C4-2B (cell line): ENCODE measurements around the gene DENND1A.

Source experiments
- H3K27ac ChIP-seq: fragments of 450-650 bp; 2 replicates; pipeline ENCODE4 v1.5.1; 2017
- ZFX ChIP-seq: fragments of 450-650 bp; IDR thresholded peaks from 2 replicates; pipeline ENCODE4 v1.6.1; 2017
- TF ChIP-seq, protein P1 (sequence below): fragments of 450-650 bp; conservative IDR thresholded peaks from 2 replicates; pipeline ENCODE4 v1.5.1; 2017; ENCODE audit warnings: mild to moderate bottlenecking

Gene DENND1A

DNA sequence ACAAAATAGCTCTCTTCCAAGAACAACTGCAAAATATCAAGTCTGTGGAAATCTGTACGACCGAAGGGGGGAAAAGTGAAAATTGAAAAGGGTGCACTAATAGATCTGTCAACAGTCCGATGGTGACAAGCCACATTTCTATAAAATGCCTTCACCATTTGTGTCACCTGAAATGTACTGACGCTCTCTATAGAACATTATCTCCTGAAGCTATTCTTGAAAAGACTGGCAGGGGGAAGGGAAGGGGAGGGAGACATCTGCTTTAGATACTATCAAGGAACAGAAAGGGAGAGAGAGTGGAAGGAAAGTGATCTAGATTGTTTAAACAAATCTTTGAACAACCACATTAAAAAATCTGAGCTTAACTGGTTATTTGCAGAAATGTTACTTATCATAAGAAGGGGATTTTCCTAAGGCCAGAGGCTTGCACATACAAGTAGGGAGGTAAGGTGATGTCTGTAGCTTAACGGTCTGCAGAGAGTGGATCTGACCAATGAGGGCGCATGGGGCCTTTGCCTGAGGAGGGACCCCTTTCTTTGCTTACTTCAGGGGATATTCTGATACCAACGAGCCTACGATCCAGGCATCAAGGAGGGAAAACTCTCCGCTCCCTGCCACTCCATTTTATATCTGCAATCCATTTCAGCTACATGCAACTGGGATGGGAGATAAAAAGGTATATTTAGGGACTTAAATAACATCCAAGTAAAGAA lies 481.8 kb downstream of the DENND1A start:
- TF ChIP-seq ZFX: no peak
- TF ChIP-seq, protein P1, sequence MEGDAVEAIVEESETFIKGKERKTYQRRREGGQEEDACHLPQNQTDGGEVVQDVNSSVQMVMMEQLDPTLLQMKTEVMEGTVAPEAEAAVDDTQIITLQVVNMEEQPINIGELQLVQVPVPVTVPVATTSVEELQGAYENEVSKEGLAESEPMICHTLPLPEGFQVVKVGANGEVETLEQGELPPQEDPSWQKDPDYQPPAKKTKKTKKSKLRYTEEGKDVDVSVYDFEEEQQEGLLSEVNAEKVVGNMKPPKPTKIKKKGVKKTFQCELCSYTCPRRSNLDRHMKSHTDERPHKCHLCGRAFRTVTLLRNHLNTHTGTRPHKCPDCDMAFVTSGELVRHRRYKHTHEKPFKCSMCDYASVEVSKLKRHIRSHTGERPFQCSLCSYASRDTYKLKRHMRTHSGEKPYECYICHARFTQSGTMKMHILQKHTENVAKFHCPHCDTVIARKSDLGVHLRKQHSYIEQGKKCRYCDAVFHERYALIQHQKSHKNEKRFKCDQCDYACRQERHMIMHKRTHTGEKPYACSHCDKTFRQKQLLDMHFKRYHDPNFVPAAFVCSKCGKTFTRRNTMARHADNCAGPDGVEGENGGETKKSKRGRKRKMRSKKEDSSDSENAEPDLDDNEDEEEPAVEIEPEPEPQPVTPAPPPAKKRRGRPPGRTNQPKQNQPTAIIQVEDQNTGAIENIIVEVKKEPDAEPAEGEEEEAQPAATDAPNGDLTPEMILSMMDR: no peak
- H3K27ac ChIP-seq: no peak overlapping the region

DNA sequence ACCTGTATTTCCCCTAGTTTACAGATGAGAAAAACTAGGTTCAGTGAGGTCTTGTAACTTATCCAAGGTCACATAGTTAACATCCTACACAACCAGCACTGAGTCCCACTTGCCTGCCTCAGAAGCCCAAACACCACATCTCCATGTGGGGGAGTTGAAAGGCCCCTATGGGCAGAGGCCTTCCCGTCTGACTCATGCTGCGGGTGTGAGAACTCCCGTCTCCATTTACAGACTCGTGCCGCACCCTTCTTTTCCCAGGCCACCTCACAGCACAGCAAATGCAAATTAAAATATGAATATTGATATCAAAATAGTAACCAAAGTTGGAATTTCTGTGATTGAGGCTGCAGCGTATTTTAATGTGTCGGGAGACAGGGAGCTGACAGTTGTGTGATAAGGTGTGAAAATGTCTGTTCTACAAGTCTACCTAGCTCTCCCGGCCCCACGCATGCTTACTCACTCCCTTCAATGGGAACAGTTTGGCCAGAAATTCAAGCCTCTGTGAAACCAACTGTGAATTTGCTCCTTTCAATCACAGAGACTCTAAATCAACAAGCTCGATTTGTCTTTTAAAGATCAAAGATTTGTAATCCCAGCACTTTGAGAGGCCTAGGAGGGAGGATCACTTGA lies 483.8 kb downstream of the DENND1A start:
- H3K27ac ChIP-seq: no peak overlapping the region
- TF ChIP-seq, protein P1: no peak
- no peak for TF ChIP-seq ZFX

DNA sequence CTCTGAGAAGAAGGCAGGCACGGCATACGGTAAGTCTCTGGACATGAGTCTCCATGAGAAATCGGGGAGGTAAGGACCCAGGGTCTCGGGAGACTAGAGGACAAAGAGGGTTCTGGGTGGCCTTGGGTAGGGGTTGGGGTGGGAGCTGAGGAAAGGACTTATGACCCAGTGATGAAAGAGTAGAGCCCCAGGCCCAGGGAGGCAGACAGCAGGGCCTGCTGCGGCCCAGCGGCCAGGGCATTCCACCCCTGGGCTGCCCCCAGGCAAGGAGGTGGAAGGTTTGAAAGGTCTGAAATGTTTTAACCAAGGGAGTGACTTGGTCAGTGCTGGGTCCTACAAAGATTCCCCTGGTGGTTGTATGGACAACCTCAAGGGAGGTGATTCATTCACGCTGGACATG lies 484.8 kb downstream of the DENND1A start:
- no peak for TF ChIP-seq ZFX
- TF ChIP-seq, protein P1: no peak
- H3K27ac ChIP-seq: no peak overlapping the region

DNA sequence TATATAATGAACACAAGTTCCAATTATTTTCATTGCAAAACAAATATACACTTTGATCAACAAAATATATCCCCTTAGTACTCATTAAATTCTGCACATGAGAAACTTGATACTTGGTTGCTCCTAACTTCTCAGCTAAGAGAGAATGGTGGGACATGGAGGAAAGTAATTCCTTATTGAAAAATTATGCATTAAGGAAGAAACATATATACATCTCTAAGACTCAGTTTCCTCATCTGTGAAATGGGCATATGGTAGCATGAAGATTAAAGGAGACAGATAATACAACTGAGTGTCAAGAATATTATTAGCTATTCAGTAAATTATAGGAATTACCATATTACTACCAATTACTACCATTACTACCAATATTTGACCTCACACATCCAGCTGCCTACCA lies 488.2 kb downstream of the DENND1A start:
- no peak overlapping the region for H3K27ac ChIP-seq
- TF ChIP-seq ZFX: no peak
- TF ChIP-seq, protein P1: no peak

DNA sequence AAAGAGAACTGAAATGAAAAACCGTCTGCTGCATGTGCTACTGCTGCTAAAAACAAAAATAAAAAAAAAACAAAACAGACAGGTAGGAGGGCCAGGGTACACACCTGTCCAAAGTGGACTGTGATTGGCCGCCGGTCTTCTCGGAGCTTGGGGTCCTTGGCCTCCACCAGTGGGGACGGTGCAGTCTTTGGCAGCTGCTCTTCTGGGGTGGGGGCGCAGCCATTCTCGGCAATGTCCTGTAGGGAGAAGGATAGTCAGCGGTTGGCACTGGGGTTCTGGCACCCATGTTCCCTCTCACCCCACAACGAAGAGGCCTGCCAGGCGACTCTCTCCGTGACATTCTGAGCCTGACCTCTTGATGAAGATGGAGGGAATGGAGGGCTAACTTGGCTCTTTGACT lies 489.7 kb downstream of the DENND1A start:
- no peak overlapping the region for H3K27ac ChIP-seq
- TF ChIP-seq, protein P1: no peak
- no peak for TF ChIP-seq ZFX

DNA sequence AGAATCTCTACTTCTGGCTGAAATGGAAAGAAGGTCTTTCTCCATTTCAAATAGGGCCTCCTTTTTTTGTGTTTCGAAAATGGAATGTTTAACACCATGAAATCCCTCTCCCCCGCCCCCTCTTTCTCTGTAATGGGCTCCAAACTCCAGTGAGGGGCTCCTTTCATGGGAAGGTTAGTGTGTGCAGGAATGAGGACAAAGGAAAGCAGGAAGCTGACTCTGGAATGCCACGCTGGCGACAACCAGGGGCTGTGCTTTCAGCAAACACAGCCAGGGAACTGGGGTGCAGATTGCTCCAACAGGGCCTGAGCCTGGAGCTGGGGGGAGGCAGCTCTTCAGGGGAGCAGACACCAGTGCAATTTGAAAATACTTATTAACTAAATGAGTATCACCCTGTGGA lies 491.1 kb downstream of the DENND1A start:
- no peak overlapping the region for H3K27ac ChIP-seq
- TF ChIP-seq ZFX: no peak
- TF ChIP-seq, protein P1: no peak

DNA sequence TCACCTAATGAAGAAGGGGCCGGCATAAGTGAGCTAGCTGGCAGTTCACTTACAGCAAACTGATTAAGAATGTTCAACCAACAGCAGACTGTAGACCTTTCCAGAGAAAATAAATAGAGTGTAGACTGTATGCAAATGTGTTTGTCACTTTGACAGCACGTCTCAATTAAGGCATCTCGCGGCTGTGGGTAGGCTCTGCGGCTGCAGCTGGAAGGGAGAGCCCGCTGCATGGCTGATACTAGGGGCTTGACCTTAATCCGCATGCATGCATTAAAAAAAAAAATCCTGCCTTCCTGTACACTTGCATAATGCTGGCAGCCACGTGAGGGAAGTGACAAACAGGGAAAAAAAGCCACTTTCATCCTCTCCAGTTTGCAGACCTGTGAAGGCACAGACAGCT lies 491.6 kb downstream of the DENND1A start:
- no peak overlapping the region for H3K27ac ChIP-seq
- TF ChIP-seq ZFX: no peak
- TF ChIP-seq, protein P1: no peak
